ENCODE measurements around the gene LYPD6B.

DNA sequence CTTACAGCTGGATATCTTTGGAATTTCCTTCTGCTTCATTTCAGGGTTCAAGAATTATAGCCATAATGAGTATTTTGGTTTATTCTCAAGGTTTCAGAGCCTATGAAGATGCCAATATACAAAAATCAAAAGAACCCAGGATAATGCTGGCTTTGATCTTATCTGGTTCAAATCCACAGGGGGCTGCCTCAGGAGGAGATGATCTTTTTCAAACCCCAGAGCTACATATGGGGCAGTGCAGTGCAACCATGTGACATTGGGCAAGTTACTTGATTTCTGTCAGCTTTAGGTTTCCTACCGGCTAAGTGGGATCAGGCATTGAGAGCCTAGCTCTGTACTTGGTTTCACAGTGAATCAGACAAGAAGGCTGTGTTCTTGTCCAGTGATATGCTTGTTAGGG lies 23.0 kb upstream of the LYPD6B start:
- no peak for TF ChIP-seq NBN (IDR thresholded peaks at IDR 0.05)
- no peak for TF ChIP-seq SREBF2 (IDR thresholded peaks at IDR 0.05; ENCODE audit: low read length)
- no peak for TF ChIP-seq CTCF (IDR thresholded peaks at IDR 0.05 in 2 of 3, conservative IDR thresholded peaks at IDR 0.05 in 1 of 3; ENCODE audit: control insufficient read depth in 2 of 3, extremely low read depth in 1 of 3, insufficient read depth in 1 of 3, low read depth in 3 of 3, low read length in 3 of 3)
- no peak for TF ChIP-seq TARDBP (IDR thresholded peaks at IDR 0.05; ENCODE audit: borderline replicate concordance)
- TF ChIP-seq NFIC (IDR thresholded peaks at IDR 0.05; ENCODE audit: low read depth, low read length), result no peak
- no peak for TF ChIP-seq POLR2AphosphoS5 (IDR thresholded peaks at IDR 0.05; ENCODE audit: low read length)
- no peak for TF ChIP-seq ATF2 (IDR thresholded peaks at IDR 0.05; ENCODE audit: low read length)
- TF ChIP-seq POLR2A (IDR thresholded peaks at IDR 0.05; ENCODE audit: low read depth, low read length), result no peak
- no peak for TF ChIP-seq POU2F2 (IDR thresholded peaks at IDR 0.05; ENCODE audit: borderline replicate concordance, low read depth, low read length)
- TF ChIP-seq SIN3A (IDR thresholded peaks at IDR 0.05; ENCODE audit: low read depth, low read length), result no peak
- TF ChIP-seq EZH2 (IDR thresholded peaks at IDR 0.05; ENCODE audit: borderline replicate concordance, control insufficient read depth, low read depth, low read length), result no peak
- no peak for TF ChIP-seq NR2C1 (IDR thresholded peaks at IDR 0.05)
- no peak for TF ChIP-seq ZNF274 (IDR thresholded peaks at IDR 0.05; ENCODE audit: insufficient read depth, insufficient read length)
- no peak for TF ChIP-seq BRCA1 (IDR thresholded peaks at IDR 0.05; ENCODE audit: low read depth, low read length)
